Chondrocyte (in vitro differentiated cells): ENCODE measurements around the gene MYO1A. TPM values are rescaled to one million over a fixed set of nuclear protein-coding genes. Genes with fewer than 3 reads are reported as not detected.

Source experiments
- DNase-seq: peaks from one replicate; pipeline ENCODE4 v3.0.0; 2021; ENCODE audit warnings: mixed read lengths, low spot score
- H3K27ac Mint-ChIP-seq: one replicate; pipeline ENCODE4 v1.8.0; 2021; ENCODE audit warnings: mild to moderate bottlenecking, moderate library complexity, mixed read lengths; ENCODE audit not compliant: unreplicated experiment
- H3K27me3 Mint-ChIP-seq: 2 replicates; pipeline ENCODE4 v1.8.0; 2021; ENCODE audit warnings: low read depth, mixed read lengths
- H3K36me3 Mint-ChIP-seq: 2 replicates; pipeline ENCODE4 v1.8.0; 2021; ENCODE audit warnings: low read depth, mixed read lengths
- H3K4me1 Mint-ChIP-seq: 2 replicates; pipeline ENCODE4 v1.8.0; 2021; ENCODE audit warnings: low read depth, mild to moderate bottlenecking, mixed read lengths
- H3K4me3 Mint-ChIP-seq: one replicate; pipeline ENCODE4 v1.8.0; 2021; ENCODE audit warnings: mild to moderate bottlenecking, moderate library complexity, mixed read lengths; ENCODE audit not compliant: unreplicated experiment
- H3K9me3 Mint-ChIP-seq: 2 replicates; pipeline ENCODE4 v1.8.0; 2021; ENCODE audit warnings: low read depth, mixed read lengths
- total RNA-seq: library from RNA; stranded (reverse); gene quantifications from 3 replicates; pipeline ENCODE4 v1.2.1, GENCODE V29; 2021
- TF ChIP-seq, protein P1 (sequence below): fragments of 200-600 bp; sonication (generic); IDR thresholded peaks from 2 replicates; pipeline ENCODE4 v1.5.0; 2021; ENCODE audit warnings: antibody characterized with exemption, mild to moderate bottlenecking, moderate library complexity

Gene MYO1A
- total RNA-seq, 1 donor from 2014 or later, result not detected

DNA sequence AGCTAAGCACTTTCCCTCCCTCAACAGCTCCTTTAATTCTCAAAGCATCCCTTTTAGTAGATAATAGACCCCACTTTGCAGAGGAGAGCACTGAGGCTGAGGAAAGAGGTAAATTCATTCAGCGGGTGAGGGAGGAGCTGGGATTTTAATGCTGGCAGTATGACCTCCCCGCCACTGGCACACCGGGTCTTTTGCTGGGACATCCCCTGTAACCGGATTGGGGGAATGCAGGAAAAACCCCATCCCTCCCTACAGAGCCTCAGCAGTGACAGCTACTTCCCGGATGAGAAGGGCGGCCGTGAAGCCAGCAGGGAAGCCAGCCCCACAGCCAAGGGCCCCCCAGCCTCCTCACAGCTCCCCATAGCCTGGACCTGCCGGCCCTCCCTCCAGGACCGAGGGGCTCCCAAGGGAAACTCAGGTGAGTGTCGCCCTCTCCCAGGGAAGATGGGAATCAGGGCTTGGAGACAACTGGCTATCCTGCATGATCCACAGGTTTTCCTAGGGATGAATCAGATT, 55.6 kb downstream of the MYO1A start:
- DNase-seq, result no peak
- Mint-ChIP-seq H3K36me3 (peaks cover 5% of the 10 kb centered on the region), H3K27me3 (peaks cover 2% of the 10 kb centered on the region), H3K4me1 (no peaks in the 10 kb centered on the region), H3K9me3 (no peaks in the 10 kb centered on the region), H3K4me3 (no peak overlapping the region), H3K27ac (no peak overlapping the region)
- TF ChIP-seq, protein P1, sequence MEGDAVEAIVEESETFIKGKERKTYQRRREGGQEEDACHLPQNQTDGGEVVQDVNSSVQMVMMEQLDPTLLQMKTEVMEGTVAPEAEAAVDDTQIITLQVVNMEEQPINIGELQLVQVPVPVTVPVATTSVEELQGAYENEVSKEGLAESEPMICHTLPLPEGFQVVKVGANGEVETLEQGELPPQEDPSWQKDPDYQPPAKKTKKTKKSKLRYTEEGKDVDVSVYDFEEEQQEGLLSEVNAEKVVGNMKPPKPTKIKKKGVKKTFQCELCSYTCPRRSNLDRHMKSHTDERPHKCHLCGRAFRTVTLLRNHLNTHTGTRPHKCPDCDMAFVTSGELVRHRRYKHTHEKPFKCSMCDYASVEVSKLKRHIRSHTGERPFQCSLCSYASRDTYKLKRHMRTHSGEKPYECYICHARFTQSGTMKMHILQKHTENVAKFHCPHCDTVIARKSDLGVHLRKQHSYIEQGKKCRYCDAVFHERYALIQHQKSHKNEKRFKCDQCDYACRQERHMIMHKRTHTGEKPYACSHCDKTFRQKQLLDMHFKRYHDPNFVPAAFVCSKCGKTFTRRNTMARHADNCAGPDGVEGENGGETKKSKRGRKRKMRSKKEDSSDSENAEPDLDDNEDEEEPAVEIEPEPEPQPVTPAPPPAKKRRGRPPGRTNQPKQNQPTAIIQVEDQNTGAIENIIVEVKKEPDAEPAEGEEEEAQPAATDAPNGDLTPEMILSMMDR, result no peak

DNA sequence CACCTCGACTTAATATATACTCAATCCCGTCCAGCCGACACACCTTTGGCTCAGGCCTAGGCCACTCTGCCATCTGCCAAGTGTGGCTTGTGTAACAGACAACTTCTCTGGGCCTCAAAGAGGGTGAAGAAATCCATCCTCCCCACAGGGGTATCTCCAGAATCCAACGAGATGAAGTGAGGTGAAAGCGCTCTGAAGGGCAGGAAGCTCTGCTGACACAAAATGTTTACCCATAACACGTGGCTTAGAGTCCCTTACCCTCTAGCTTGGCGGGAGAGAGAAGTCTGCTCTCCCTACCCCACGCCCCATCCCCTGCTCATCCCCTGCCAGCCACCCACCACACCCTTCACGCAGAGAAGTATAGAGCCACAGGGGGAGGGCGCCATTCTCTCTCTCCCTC, 56.6 kb downstream of the MYO1A start:
- peaks cover 2% of the 10 kb centered on the region for H3K4me1 Mint-ChIP-seq
- no peak overlapping the region for H3K27ac Mint-ChIP-seq
- peaks cover 2% of the 10 kb centered on the region for H3K27me3 Mint-ChIP-seq
- peaks cover 5% of the 10 kb centered on the region for H3K36me3 Mint-ChIP-seq
- no peak for DNase-seq
- H3K9me3 Mint-ChIP-seq, result no peaks in the 10 kb centered on the region
- no peak overlapping the region for H3K4me3 Mint-ChIP-seq
- TF ChIP-seq, protein P1, result no peak

DNA sequence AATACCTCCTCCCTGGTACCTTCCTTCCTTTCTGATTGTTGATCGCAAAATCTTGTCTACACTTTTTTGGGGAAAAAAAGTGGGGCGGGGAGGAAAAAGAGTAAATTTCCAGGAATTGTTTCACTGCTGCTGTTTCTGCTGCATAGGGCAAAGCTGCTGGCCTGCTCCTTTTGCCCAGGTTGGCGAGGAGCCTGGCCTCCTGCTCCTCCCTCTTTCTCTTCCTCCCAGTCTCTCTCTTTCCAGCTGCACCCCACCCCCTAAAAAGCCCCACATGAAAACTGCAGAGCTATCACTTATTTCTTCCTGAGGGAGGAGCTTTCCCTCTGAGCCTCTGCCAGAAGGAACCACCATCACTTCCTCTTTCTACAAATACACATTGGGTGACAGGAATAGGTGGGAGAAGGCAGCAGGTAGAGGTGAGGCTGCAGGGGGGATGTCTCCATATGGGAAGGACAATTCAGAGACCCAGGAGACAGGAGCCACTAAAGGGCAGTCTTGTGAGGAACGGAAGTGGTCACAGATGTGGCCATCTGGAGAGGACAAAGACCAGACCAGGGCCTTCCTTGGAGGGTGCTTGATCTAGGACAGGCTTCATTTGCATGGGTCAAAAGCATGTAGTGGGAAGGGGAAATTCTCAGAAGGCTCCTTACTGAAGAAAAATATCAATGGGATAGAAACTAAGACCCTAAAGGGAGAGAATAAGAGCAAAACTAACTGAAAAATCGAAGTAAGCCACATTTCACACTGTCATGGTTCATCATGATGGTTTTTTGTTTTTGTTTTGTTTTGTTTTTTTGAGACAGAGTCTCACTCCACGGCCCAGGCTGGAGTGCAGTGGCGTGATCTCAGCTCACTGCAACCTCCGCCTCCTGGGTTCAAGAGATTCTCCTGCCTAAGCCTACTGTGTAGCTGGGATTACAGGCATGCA, 58.3 kb downstream of the MYO1A start:
- TF ChIP-seq, protein P1, result no peak
- Mint-ChIP-seq H3K9me3 (no peaks in the 10 kb centered on the region), H3K27me3 (peaks cover 4% of the 10 kb centered on the region), H3K36me3 (peaks cover 3% of the 10 kb centered on the region), H3K27ac (no peak overlapping the region), H3K4me1 (peaks cover 7% of the 10 kb centered on the region), H3K4me3 (no peak overlapping the region)
- DNase-seq, result no peak

DNA sequence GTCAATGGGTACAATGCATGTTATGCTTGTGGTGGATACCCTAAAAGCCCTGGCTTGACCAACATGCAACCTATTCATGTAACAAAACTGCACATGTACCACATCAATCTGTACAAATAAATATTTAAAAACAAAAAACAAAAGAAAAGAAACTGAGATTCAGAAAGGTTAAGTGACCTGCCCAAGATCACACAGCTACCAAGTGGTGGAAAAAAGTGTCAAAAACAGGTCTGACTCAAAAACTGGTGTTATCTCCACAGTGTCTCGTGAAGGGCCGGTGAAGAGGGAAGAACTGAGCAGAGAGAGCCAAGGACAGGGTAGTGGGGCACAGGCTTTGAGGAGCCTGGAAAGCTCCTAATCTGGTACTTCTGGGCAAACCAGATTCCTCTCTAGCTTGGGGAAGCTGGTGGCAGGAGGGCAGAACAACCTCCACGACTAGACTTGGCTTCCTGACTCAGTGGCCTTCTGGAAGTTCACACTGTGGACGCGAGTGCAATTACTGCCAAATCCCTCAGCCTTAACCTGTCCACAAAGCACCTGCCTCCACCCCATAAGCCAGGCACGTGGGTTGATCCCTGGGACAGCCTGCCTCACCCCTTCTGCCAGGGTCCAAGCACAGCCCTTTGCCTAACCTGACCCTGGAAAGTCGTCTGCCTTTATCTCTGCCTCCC, 59.1 kb downstream of the MYO1A start:
- Mint-ChIP-seq H3K4me1 (peaks cover 7% of the 10 kb centered on the region), H3K27me3 (peaks cover 4% of the 10 kb centered on the region), H3K36me3 (peaks cover under 1% of the 10 kb centered on the region), H3K27ac (no peak overlapping the region), H3K9me3 (no peaks in the 10 kb centered on the region), H3K4me3 (no peak overlapping the region)
- TF ChIP-seq, protein P1, result no peak
- no peak for DNase-seq

DNA sequence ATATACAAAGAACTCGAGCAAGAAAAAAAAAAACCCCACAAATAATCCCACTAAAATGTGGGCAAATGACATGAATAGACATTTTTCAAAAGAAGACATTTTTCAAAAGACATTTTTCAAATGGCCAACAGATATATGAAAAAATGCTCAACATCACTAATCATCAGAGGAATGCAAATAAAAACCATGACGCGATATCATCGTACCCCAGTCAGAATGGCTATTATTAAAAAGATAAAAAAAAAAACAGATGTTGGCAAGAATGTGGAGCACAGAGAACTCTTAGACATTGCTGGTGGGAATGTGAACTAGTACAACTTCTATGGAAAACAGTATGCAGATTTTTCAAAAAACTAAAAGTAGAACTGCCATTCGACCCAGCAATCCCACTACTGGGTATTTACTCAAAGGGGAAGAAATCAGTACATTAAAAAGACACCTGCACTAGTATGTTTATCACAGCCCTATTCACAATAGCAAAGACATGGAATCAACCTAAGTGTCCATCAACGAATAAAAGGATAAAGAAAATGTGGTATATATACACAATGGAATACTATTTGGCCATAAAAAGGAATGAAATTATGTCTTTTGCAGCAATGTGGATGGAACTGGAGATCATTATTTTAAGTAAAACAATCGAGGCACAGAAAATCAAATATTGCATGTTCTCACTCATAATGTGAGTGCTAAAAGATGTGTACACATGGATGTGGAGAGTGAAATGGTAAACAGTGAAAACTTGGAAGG, 59.9 kb downstream of the MYO1A start:
- DNase-seq, result no peak
- Mint-ChIP-seq H3K4me1 (peaks cover 7% of the 10 kb centered on the region), H3K9me3 (no peaks in the 10 kb centered on the region), H3K27ac (no peak overlapping the region), H3K27me3 (peaks cover 4% of the 10 kb centered on the region), H3K4me3 (no peak overlapping the region), H3K36me3 (no peaks in the 10 kb centered on the region)
- TF ChIP-seq, protein P1, result no peak
